A549 (cell line): ENCODE data around the gene MMP24.
"Not testable (repeated sequence)": the region's sequence is repeated elsewhere in the genome, so short reads cannot be mapped to it uniquely, and the experiment has no call there.

ENCODE experiments used
- BCL3 ChIP-seq: fragments of >200 bp; sonication (Bioruptor Twin); formaldehyde crosslinking; IDR thresholded peaks from 3 replicates; pipeline ENCODE4 v1.6.1; 2016
- CBX8 ChIP-seq: fragments of 200-600 bp; sonication (generic); IDR thresholded peaks from 2 replicates; pipeline ENCODE4 v1.6.1; 2016
- CTCF ChIP-seq: fragments of >200 bp; sonication (Bioruptor Twin); formaldehyde crosslinking; IDR thresholded peaks from 3 replicates; pipeline ENCODE4 v1.5.1; 2016
- HMGXB4 ChIP-seq: fragments of 250-450 bp; sonication (Bioruptor Pico); IDR thresholded peaks from 2 replicates; pipeline ENCODE4 v1.5.0; 2021; ENCODE audit warnings: mild to moderate bottlenecking, moderate library complexity, borderline replicate concordance
- HOXB5 ChIP-seq: fragments of 250-450 bp; sonication (Bioruptor Pico); IDR thresholded peaks from 2 replicates; pipeline ENCODE4 v1.5.0; 2020; ENCODE audit warnings: mild to moderate bottlenecking, moderate library complexity
- JUNB ChIP-seq: fragments of >200 bp; sonication (Bioruptor Twin); formaldehyde crosslinking; IDR thresholded peaks from 2 replicates; pipeline ENCODE4 v1.6.1; 2016
- NPAS2 ChIP-seq: fragments of 250-450 bp; sonication (Bioruptor Pico); IDR thresholded peaks from 2 replicates; pipeline ENCODE4 v1.8.0; 2022; ENCODE audit warnings: mild to moderate bottlenecking, moderate library complexity, borderline replicate concordance
- PHF8 ChIP-seq: fragments of 200-600 bp; sonication (generic); IDR thresholded peaks from 2 replicates; pipeline ENCODE4 v1.6.1; 2016; ENCODE audit warnings: low read depth, mild to moderate bottlenecking, antibody characterized with exemption, moderate library complexity, borderline replicate concordance
- POLR2A ChIP-seq: IDR thresholded peaks from 2 replicates; pipeline ENCODE4 v1.6.1; 2012; ENCODE audit warnings: mild to moderate bottlenecking, low read length
- RAD21 ChIP-seq, 2 experiments: fragments of >200 bp in 1 of 2; sonication (Bioruptor Twin) in 1 of 2; formaldehyde crosslinking in 1 of 2; IDR thresholded peaks in 1 of 2; conservative IDR thresholded peaks in 1 of 2; 2 replicates in 1 of 2; 3 replicates in 1 of 2; pipeline ENCODE4 v1.6.1; 2012 to 2018; ENCODE audit warnings: inconsistent platforms in 1 of 2
- REST ChIP-seq: fragments of 200-600 bp; sonication (generic); IDR thresholded peaks from 2 replicates; pipeline ENCODE4 v1.6.1; 2016; ENCODE audit warnings: antibody characterized with exemption, mild to moderate bottlenecking, moderate library complexity
- SREBF2 ChIP-seq: fragments of 450-650 bp; IDR thresholded peaks from 2 replicates; pipeline ENCODE4 v1.6.1; 2014; ENCODE audit warnings: mild to moderate bottlenecking, moderate library complexity
- USF2 ChIP-seq: fragments of 450-650 bp; IDR thresholded peaks from 2 replicates; pipeline ENCODE4 v1.6.1; 2014; ENCODE audit warnings: antibody characterized with exemption

- TF ChIP-seq REST; HMGXB4 (CRISPR knock-in tag); HOXB5 (CRISPR knock-in tag); CTCF; POLR2A; RAD21 (conservative IDR thresholded peaks at IDR 0.05 in 1 of 2, IDR thresholded peaks at IDR 0.05 in 1 of 2); BCL3; USF2; CBX8; JUNB; NPAS2 (CRISPR knock-in tag); PHF8; SREBF2: not testable (repeated sequence)
These were observed 39.7 kb upstream of the MMP24 start for GRCh38 chr20:35186691-35187289.
